ENCODE data around the gene HINFP.
"Not testable (repeated sequence)": the region's sequence is repeated elsewhere in the genome, so short reads cannot be mapped to it uniquely, and the experiment has no call there.

HINFP gene

GRCh38 chr11:119100246-119100970, 21.0 kb upstream of the HINFP start:
- peak; percentile 9 for DNase-seq

GRCh38 chr11:119100994-119101758, 20.2 kb upstream of the HINFP start:
- no peak for DNase-seq

GRCh38 chr11:119101759-119102423, 19.5 kb upstream of the HINFP start, which contains the start of gene DPAGT1:
TSS of gene DPAGT1 (minus strand) at chr11:119101853. CDS start at chr11:119101655, 198 bp downstream.
- DNase-seq, result peak; percentile 91

GRCh38 chr11:119103161-119103664, 18.2 kb upstream of the HINFP start:
- not testable (repeated sequence) for DNase-seq

- peak; percentile 24 for DNase-seq
Observed at GRCh38 chr11:119103793-119104192, 17.6 kb upstream of the HINFP start.

GRCh38 chr11:119106564-119107537, 14.5 kb upstream of the HINFP start, which contains the start of gene C2CD2L:
TSS of gene C2CD2L (plus strand) at chr11:119107344. CDS start at chr11:119107742, 398 bp downstream.
- peak; percentile 56 for DNase-seq

GRCh38 chr11:119107538-119108145, 13.7 kb upstream of the HINFP start:
- DNase-seq, result no peak

- no peak for DNase-seq
Observed at GRCh38 chr11:119108146-119108856, 13.1 kb upstream of the HINFP start.

GRCh38 chr11:119108857-119109221, 12.5 kb upstream of the HINFP start:
- DNase-seq, result no peak

- no peak for DNase-seq
Observed at GRCh38 chr11:119109843-119110242, 11.5 kb upstream of the HINFP start.

- no peak for DNase-seq
Observed at GRCh38 chr11:119110439-119110838, 10.9 kb upstream of the HINFP start.

GRCh38 chr11:119111361-119111925, 9.9 kb upstream of the HINFP start:
- no peak for DNase-seq

- no peak for DNase-seq
Observed at GRCh38 chr11:119112314-119113020, 8.9 kb upstream of the HINFP start.

- DNase-seq, result no peak
Observed at GRCh38 chr11:119113716-119114115, 7.7 kb upstream of the HINFP start.

GRCh38 chr11:119114351-119114750, 7.0 kb upstream of the HINFP start:
- DNase-seq, result no peak

GRCh38 chr11:119115484-119116234, 5.7 kb upstream of the HINFP start:
- DNase-seq, result no peak

GRCh38 chr11:119116235-119116594, 5.2 kb upstream of the HINFP start:
- no peak for DNase-seq

- no peak for DNase-seq
Observed at GRCh38 chr11:119116601-119117000, 4.8 kb upstream of the HINFP start.

- DNase-seq, result no peak
Observed at GRCh38 chr11:119117004-119117706, 4.2 kb upstream of the HINFP start.
